Measurements from ENCODE around the gene SRGAP1.

GRCh38 chr12:63985456-63985855 lies 141.0 kb downstream of the SRGAP1 start:
- TF ChIP-seq CTCF (conservative IDR thresholded peaks at IDR 0.05) (no peak), ZFX (IDR thresholded peaks at IDR 0.05) (no peak)

Measured in C4-2B (cell line).